Caco-2 (cell line): ENCODE measurements around the gene CACNA1A. TPM values are rescaled to one million over a fixed set of nuclear protein-coding genes. Genes with fewer than 3 reads are reported as not detected.
"Not testable (repeated sequence)": the region's sequence is repeated elsewhere in the genome, so short reads cannot be mapped to it uniquely, and the experiment has no call there.

Source experiments
- BruUV-seq: library from RNA; stranded (reverse); fragments of 400-500 nt; replicated peaks from 2 replicates; lab custom pipeline; 2021; lab: Mats Ljungman, UMichigan
- CTCF ChIA-PET: fragments of 300-600 bp; sonication (Branson Sonifier 250); formaldehyde crosslinking; loops from one replicate; lab custom pipeline; 2022; ENCODE audit warnings: antibody characterized with exemption; lab: Charles Lee
- POLR2A ChIA-PET: fragments of 300-600 bp; sonication (Branson Sonifier 250); formaldehyde crosslinking; loops from one replicate; lab custom pipeline; 2022; ENCODE audit warnings: antibody characterized with exemption; lab: Charles Lee
- DNase-seq, 2 experiments: peaks; one replicate each; pipeline versions ENCODE4 v3.0.0 to v3.0.0-alpha.2; 2020 to 2022
- H3K27me3 ChIP-seq: replicated peaks from 2 replicates; pipeline ENCODE4 v1.6.0; 2011; ENCODE audit warnings: low read length; ENCODE audit not compliant: control insufficient read depth, insufficient read depth
- H3K36me3 ChIP-seq: 2 replicates; pipeline ENCODE4 v1.5.1; 2011; ENCODE audit warnings: low read length; ENCODE audit not compliant: control insufficient read depth, insufficient read depth
- H3K4me1 ChIP-seq: fragments of 250-450 bp; sonication (Bioruptor Pico); 2 replicates; pipeline ENCODE4 v1.5.1; 2020; ENCODE audit warnings: mild to moderate bottlenecking
- H3K4me3 ChIP-seq: 2 replicates; pipeline ENCODE4 v1.5.1; 2011; ENCODE audit warnings: low read depth, mild to moderate bottlenecking, control low read depth, low read length
- H3K9me3 ChIP-seq: fragments of 250-450 bp; sonication (Bioruptor Pico); 2 replicates; pipeline ENCODE4 v1.5.1; 2020; ENCODE audit warnings: mild to moderate bottlenecking, moderate library complexity
- H3K27ac Mint-ChIP-seq: one replicate; pipeline ENCODE4 v1.8.0; 2022; ENCODE audit warnings: mixed read lengths; ENCODE audit not compliant: unreplicated experiment
- H3K27me3 Mint-ChIP-seq: one replicate; pipeline ENCODE4 v1.8.0; 2022; ENCODE audit warnings: mixed read lengths; ENCODE audit not compliant: insufficient read depth, unreplicated experiment
- H3K36me3 Mint-ChIP-seq: one replicate; pipeline ENCODE4 v1.8.0; 2022; ENCODE audit warnings: mild to moderate bottlenecking, mixed read lengths; ENCODE audit not compliant: insufficient read depth, unreplicated experiment
- H3K4me1 Mint-ChIP-seq: one replicate; pipeline ENCODE4 v1.8.0; 2022; ENCODE audit warnings: low read depth, mixed read lengths; ENCODE audit not compliant: unreplicated experiment
- H3K4me3 Mint-ChIP-seq: one replicate; pipeline ENCODE4 v1.8.0; 2022; ENCODE audit warnings: mild to moderate bottlenecking, moderate library complexity, mixed read lengths; ENCODE audit not compliant: unreplicated experiment
- H3K9me3 Mint-ChIP-seq: one replicate; pipeline ENCODE4 v1.8.0; 2022; ENCODE audit warnings: mixed read lengths; ENCODE audit not compliant: unreplicated experiment
- intact Hi-C: fragments of 100-400 bp; cut with micrococcal nuclease; formaldehyde crosslinking; loops from one replicate; pipeline ENCODE4 v1.10.0; 2022; ENCODE audit not compliant: unreplicated experiment
- total RNA-seq: library from RNA; stranded (reverse); gene quantifications from 2 replicates; pipeline ENCODE4 v1.2.3, GENCODE V29; 2022
- TF ChIP-seq, protein P1 (sequence below), 2 experiments: fragments of 200-600 bp in 1 of 2; IDR thresholded peaks; 1 replicate in 1 of 2; 2 replicates in 1 of 2; pipeline versions ENCODE4 v1.5.1 to v1.8.0; 2011 to 2022; ENCODE audit warnings: antibody characterized with exemption in 1 of 2, control low read depth in 1 of 2, inconsistent platforms in 1 of 2, low read depth in 1 of 2, low read length in 1 of 2, mild to moderate bottlenecking in 1 of 2, moderate library complexity in 1 of 2; ENCODE audit not compliant: insufficient read depth in 1 of 2, severe bottlenecking in 1 of 2, unreplicated experiment in 1 of 2

CACNA1A gene
- total RNA-seq, 1 experiment from 2014 or later = not detected

- Mint-ChIP-seq H3K27ac (no peak overlapping the region), H3K36me3 (no peaks in the 10 kb centered on the region), H3K4me1 (no peaks in the 10 kb centered on the region), H3K9me3 (no peaks in the 10 kb centered on the region), H3K27me3 (no peaks in the 10 kb centered on the region), H3K4me3 (no peak overlapping the region)
- intact Hi-C loops = loop anchor here (10.0 kb wide), 1 partner anchor 65 kb away; no protein-coding TSS in a partner anchor
- CTCF ChIA-PET = interaction anchor here (0.6 kb wide), 1 partner anchor 33 kb away, joined by 6 read pairs; no protein-coding TSS in a partner anchor
- BruUV-seq = no TSS peak
- Histone ChIP-seq H3K27me3 (no peaks in the 10 kb centered on the region), H3K9me3 (no peaks in the 10 kb centered on the region), H3K4me1 (peaks cover 7% of the 10 kb centered on the region; the same call in 1 of the 2 replicates), H3K36me3 (no peaks in the 10 kb centered on the region), H3K4me3 (no peak overlapping the region)
- DNase-seq = no peak
- TF ChIP-seq, protein P1, sequence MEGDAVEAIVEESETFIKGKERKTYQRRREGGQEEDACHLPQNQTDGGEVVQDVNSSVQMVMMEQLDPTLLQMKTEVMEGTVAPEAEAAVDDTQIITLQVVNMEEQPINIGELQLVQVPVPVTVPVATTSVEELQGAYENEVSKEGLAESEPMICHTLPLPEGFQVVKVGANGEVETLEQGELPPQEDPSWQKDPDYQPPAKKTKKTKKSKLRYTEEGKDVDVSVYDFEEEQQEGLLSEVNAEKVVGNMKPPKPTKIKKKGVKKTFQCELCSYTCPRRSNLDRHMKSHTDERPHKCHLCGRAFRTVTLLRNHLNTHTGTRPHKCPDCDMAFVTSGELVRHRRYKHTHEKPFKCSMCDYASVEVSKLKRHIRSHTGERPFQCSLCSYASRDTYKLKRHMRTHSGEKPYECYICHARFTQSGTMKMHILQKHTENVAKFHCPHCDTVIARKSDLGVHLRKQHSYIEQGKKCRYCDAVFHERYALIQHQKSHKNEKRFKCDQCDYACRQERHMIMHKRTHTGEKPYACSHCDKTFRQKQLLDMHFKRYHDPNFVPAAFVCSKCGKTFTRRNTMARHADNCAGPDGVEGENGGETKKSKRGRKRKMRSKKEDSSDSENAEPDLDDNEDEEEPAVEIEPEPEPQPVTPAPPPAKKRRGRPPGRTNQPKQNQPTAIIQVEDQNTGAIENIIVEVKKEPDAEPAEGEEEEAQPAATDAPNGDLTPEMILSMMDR (IDR thresholded peaks at IDR 0.05; ENCODE audit: insufficient read depth in 1 of 2, low read depth in 1 of 2, low read length in 1 of 2, severe bottlenecking in 1 of 2, unreplicated experiment in 1 of 2) = no peak
- POLR2A ChIA-PET = no interaction called here
Measured at GRCh38 chr19:13429563-13429962, 76.7 kb downstream of the CACNA1A start.

GRCh38 chr19:13428352-13428751, 77.9 kb downstream of the CACNA1A start:
- CTCF ChIA-PET = no interaction called here

GRCh38 chr19:13427273-13428051, 78.8 kb downstream of the CACNA1A start:
- no TSS peak for BruUV-seq
- ChIA-PET CTCF (no interaction called here), POLR2A (no interaction called here)
- no peak overlapping the region for H3K4me3 Mint-ChIP-seq
- Histone ChIP-seq H3K9me3 (no peaks in the 10 kb centered on the region), H3K27me3 (no peaks in the 10 kb centered on the region), H3K36me3 (no peaks in the 10 kb centered on the region), H3K4me3 (no peak overlapping the region), H3K4me1 (peaks cover 7% of the 10 kb centered on the region; the same call in 1 of the 2 replicates)
- H3K36me3 Mint-ChIP-seq = no peaks in the 10 kb centered on the region
- TF ChIP-seq, protein P1 (IDR thresholded peaks at IDR 0.05; ENCODE audit: insufficient read depth in 1 of 2, low read depth in 1 of 2, low read length in 1 of 2, severe bottlenecking in 1 of 2, unreplicated experiment in 1 of 2) = no peak
- no peaks in the 10 kb centered on the region for H3K9me3 Mint-ChIP-seq
- no peak for DNase-seq
- no peak overlapping the region for H3K27ac Mint-ChIP-seq
- intact Hi-C loops = loop anchor here (10.0 kb wide), 1 partner anchor 63 kb away; no protein-coding TSS in a partner anchor
- no peaks in the 10 kb centered on the region for H3K4me1 Mint-ChIP-seq
- no peaks in the 10 kb centered on the region for H3K27me3 Mint-ChIP-seq

More at GRCh38 chr19:13428352-13428751, 77.9 kb downstream of the CACNA1A start:
- Mint-ChIP-seq H3K4me1 (no peaks in the 10 kb centered on the region), H3K27ac (no peak overlapping the region), H3K4me3 (no peak overlapping the region), H3K27me3 (no peaks in the 10 kb centered on the region), H3K9me3 (no peaks in the 10 kb centered on the region), H3K36me3 (no peaks in the 10 kb centered on the region)
- POLR2A ChIA-PET = no interaction called here
- TF ChIP-seq, protein P1 (IDR thresholded peaks at IDR 0.05; ENCODE audit: insufficient read depth in 1 of 2, low read depth in 1 of 2, low read length in 1 of 2, severe bottlenecking in 1 of 2, unreplicated experiment in 1 of 2) = peak in 1 of 2 experiments; percentile 23
- H3K9me3 ChIP-seq = no peaks in the 10 kb centered on the region
- no peak overlapping the region for H3K4me3 ChIP-seq
- BruUV-seq = no TSS peak
- intact Hi-C loops = loop anchor here (10.0 kb wide), 1 partner anchor 64 kb away; no protein-coding TSS in a partner anchor
- no peaks in the 10 kb centered on the region for H3K36me3 ChIP-seq
- DNase-seq = peak in 1 of 2 experiments; percentile 18
- peaks cover 7% of the 10 kb centered on the region; the same call in 1 of the 2 replicates for H3K4me1 ChIP-seq
- no peaks in the 10 kb centered on the region for H3K27me3 ChIP-seq

DNA sequence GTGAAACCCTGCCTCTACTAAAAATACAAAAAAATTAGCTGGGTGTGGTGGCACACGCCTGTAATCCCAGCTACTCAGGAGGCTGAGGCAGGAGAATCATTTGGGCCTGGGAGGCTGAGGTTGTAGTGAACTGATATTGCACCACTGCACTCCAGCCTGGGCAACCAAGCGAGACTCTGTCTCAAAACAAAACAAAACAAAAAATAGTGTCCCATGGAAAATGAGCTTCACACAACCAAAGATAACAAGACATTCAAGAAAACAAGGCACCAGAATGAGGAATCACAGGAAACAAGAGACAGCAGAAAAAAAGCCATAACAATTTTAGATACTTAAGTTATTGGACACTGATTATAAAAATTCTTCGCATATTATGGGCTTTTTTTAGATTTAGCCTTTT, 80.4 kb downstream of the CACNA1A start:
- H3K9me3 ChIP-seq, H3K4me1 ChIP-seq, H3K4me1 Mint-ChIP-seq, DNase-seq, H3K27me3 ChIP-seq, H3K27me3 Mint-ChIP-seq, BruUV-seq, POLR2A ChIA-PET, H3K36me3 ChIP-seq, H3K27ac Mint-ChIP-seq, CTCF ChIA-PET, H3K4me3 ChIP-seq, H3K4me3 Mint-ChIP-seq, H3K36me3 Mint-ChIP-seq: not testable (repeated sequence)
- H3K9me3 Mint-ChIP-seq = peaks cover 13% of the 10 kb centered on the region
- intact Hi-C loops = loop anchor here (10.0 kb wide), 1 partner anchor 61 kb away; no protein-coding TSS in a partner anchor
